SK-N-MC (cell line): ENCODE data around the gene MTERF4.
A peak's percentile ranks its signal among the peaks of the same experiment; 100 is the strongest.

ENCODE experiments used
- DNase-seq: peaks from one replicate; pipeline ENCODE4 v3.0.0-alpha.2; 2011; ENCODE audit warnings: low read depth, low spot score
- H3K27ac ChIP-seq: fragments of 200-600 bp; sonication (generic); 2 replicates; pipeline ENCODE4 v1.5.1; 2016; ENCODE audit warnings: mixed run types
- H3K36me3 ChIP-seq: fragments of 200-600 bp; sonication (generic); 2 replicates; pipeline ENCODE4 v1.6.1; 2017; ENCODE audit warnings: antibody characterized with exemption, low read length, mixed read lengths; ENCODE audit not compliant: insufficient read depth
- H3K4me3 ChIP-seq: fragments of 200-600 bp; sonication (generic); 2 replicates; pipeline ENCODE4 v1.5.1; 2016
- H3K9ac ChIP-seq: fragments of 200-600 bp; sonication (generic); 2 replicates; pipeline ENCODE4 v1.8.0; 2017; ENCODE audit warnings: mixed run types, mixed read lengths; ENCODE audit not compliant: insufficient read length
- H3K9me3 ChIP-seq: fragments of 200-600 bp; sonication (generic); 2 replicates; pipeline ENCODE4 v1.6.1; 2017; ENCODE audit warnings: low read depth, mild to moderate bottlenecking, antibody characterized with exemption, low read length, moderate library complexity, mixed read lengths
- EZH2 ChIP-seq: fragments of 200-600 bp; sonication (generic); IDR thresholded peaks from one replicate; pipeline ENCODE4 v1.6.1; 2017; ENCODE audit warnings: antibody characterized with exemption
- FOXP2 ChIP-seq: optimal IDR thresholded peaks from 2 replicates; pipeline ENCODE3; 2011; ENCODE audit warnings: mild to moderate bottlenecking, moderate library complexity; ENCODE audit not compliant: insufficient read depth; ENCODE audit errors: extremely low read length, control extremely low read depth
- POLR2AphosphoS5 ChIP-seq: IDR thresholded peaks from 2 replicates; pipeline ENCODE4 v1.6.1; 2012; ENCODE audit warnings: mild to moderate bottlenecking, low read depth, low read length, borderline replicate concordance

MTERF4 gene

GRCh38 chr2:241102239-241102803 is at the start of gene MTERF4:
Gene MTERF4, minus strand, starts transcription at chr2:241102287. Its CDS starts 14 bp downstream, at chr2:241102273.
- H3K9ac ChIP-seq = peak within 1 kb of the TSS; percentile 96
- H3K9me3 ChIP-seq = no peaks in the 10 kb centered on the region
- peaks cover 13% of the 10 kb centered on the region; the same call in 1 of the 2 replicates for H3K36me3 ChIP-seq
- no peak for TF ChIP-seq EZH2
- no peak for TF ChIP-seq FOXP2
- peak; percentile 92 for TF ChIP-seq POLR2AphosphoS5
- DNase-seq = peak; percentile 20
- peak within 1 kb of the TSS; percentile 95 for H3K4me3 ChIP-seq
- peak within 1 kb of the TSS; percentile 76; the same call in 1 of the 2 replicates for H3K27ac ChIP-seq

GRCh38 chr2:241150660-241151530 is 48.8 kb upstream of the MTERF4 start:
- H3K4me3 ChIP-seq = peak overlapping the region; percentile 92
- H3K9me3 ChIP-seq = no peaks in the 10 kb centered on the region
- DNase-seq = no peak
- no peak for TF ChIP-seq EZH2
- TF ChIP-seq FOXP2 = no peak
- no peak for TF ChIP-seq POLR2AphosphoS5
- H3K36me3 ChIP-seq = no peaks in the 10 kb centered on the region
- H3K27ac ChIP-seq = no peak overlapping the region
- H3K9ac ChIP-seq = peak overlapping the region; percentile 77

- TF ChIP-seq POLR2AphosphoS5 (peak; percentile 82; the same call in 1 of the 2 replicates), FOXP2 (no peak), EZH2 (no peak)
- Histone ChIP-seq H3K4me3 (peak within 1 kb of the TSS; percentile 92), H3K9me3 (no peaks in the 10 kb centered on the region), H3K27ac (no peak within 1 kb of the TSS), H3K36me3 (no peaks in the 10 kb centered on the region), H3K9ac (peak within 1 kb of the TSS; percentile 82)
- DNase-seq = peak; percentile 74
These were observed 48.0 kb upstream of the MTERF4 start, which contains the start of gene PPP1R7 for GRCh38 chr2:241149925-241150659. Gene PPP1R7, plus strand, starts transcription at chr2:241150467. Its CDS starts 29 bp downstream, at chr2:241150496.

GRCh38 chr2:241149675-241149924 is 47.5 kb upstream of the MTERF4 start:
- no peak for TF ChIP-seq FOXP2
- TF ChIP-seq EZH2 = no peak
- no peak for TF ChIP-seq POLR2AphosphoS5
- no peak overlapping the region for H3K27ac ChIP-seq
- H3K9me3 ChIP-seq = no peaks in the 10 kb centered on the region
- peak overlapping the region; percentile 92 for H3K4me3 ChIP-seq
- peaks cover under 1% of the 10 kb centered on the region; the same call in 1 of the 2 replicates for H3K36me3 ChIP-seq
- no peak for DNase-seq
- H3K9ac ChIP-seq = peak overlapping the region; percentile 45

GRCh38 chr2:241148891-241149674 is 47.0 kb upstream of the MTERF4 start, which contains the start of gene PASK:
Gene PASK, minus strand, starts transcription at chr2:241149472. Its CDS starts 6,440 bp downstream, at chr2:241143032.
- Histone ChIP-seq H3K4me3 (peak within 1 kb of the TSS; percentile 92), H3K9me3 (no peaks in the 10 kb centered on the region), H3K9ac (peak within 1 kb of the TSS; percentile 82), H3K36me3 (peaks cover 3% of the 10 kb centered on the region; the same call in 1 of the 2 replicates), H3K27ac (no peak within 1 kb of the TSS)
- no peak for TF ChIP-seq EZH2
- no peak for TF ChIP-seq FOXP2
- TF ChIP-seq POLR2AphosphoS5 = peak; percentile 56; the same call in 1 of the 2 replicates
- DNase-seq = peak; percentile 84

- Histone ChIP-seq H3K4me3 (peak overlapping the region; percentile 92), H3K9ac (peak overlapping the region; percentile 82), H3K9me3 (no peaks in the 10 kb centered on the region), H3K27ac (no peak overlapping the region), H3K36me3 (peaks cover 3% of the 10 kb centered on the region; the same call in 1 of the 2 replicates)
- no peak for DNase-seq
- TF ChIP-seq POLR2AphosphoS5 = no peak
- no peak for TF ChIP-seq EZH2
- no peak for TF ChIP-seq FOXP2
These were observed 46.2 kb upstream of the MTERF4 start for GRCh38 chr2:241148239-241148638.

GRCh38 chr2:241147336-241147735 is 45.2 kb upstream of the MTERF4 start:
- TF ChIP-seq FOXP2 (no peak), POLR2AphosphoS5 (no peak), EZH2 (no peak)
- Histone ChIP-seq H3K36me3 (peaks cover 3% of the 10 kb centered on the region; the same call in 1 of the 2 replicates), H3K9me3 (no peaks in the 10 kb centered on the region), H3K27ac (no peak overlapping the region), H3K4me3 (no peak overlapping the region), H3K9ac (no peak overlapping the region)
- DNase-seq = no peak
